GM13976 (cell line): ENCODE results near the gene KCNIP1.

ENCODE experiments used
- DNase-seq: peaks from one replicate; pipeline ENCODE4 v3.0.0; 2012; ENCODE audit warnings: low spot score
- CTCF ChIP-seq: IDR thresholded peaks from 2 replicates; pipeline ENCODE4 v1.5.1; 2012; ENCODE audit warnings: borderline replicate concordance, mild to moderate bottlenecking; ENCODE audit not compliant: insufficient read depth; ENCODE audit errors: extremely low read depth, missing control alignments, control extremely low read depth
- in situ Hi-C: fragments of 300-500 bp; cut with MboI; formaldehyde crosslinking; loops from one replicate; pipeline ENCODE4 v1.12.0; 2022; ENCODE audit warnings: low sequenced_read_pairs, mixed read lengths, inconsistent platforms; ENCODE audit not compliant: unreplicated experiment

Gene KCNIP1

GRCh38 chr5:170537451-170538095 is 33.8 kb downstream of the KCNIP1 start:
- TF ChIP-seq CTCF, result no peak
- no peak for DNase-seq
- in situ Hi-C loops, result no loop called here

GRCh38 chr5:170538096-170538465 is 34.3 kb downstream of the KCNIP1 start:
- TF ChIP-seq CTCF, result no peak
- no peak for DNase-seq
- in situ Hi-C loops, result no loop called here

GRCh38 chr5:170538696-170539586 is 35.1 kb downstream of the KCNIP1 start:
- DNase-seq, result no peak
- TF ChIP-seq CTCF, result no peak
- in situ Hi-C loops, result no loop called here

- DNase-seq, result no peak
- TF ChIP-seq CTCF, result no peak
- in situ Hi-C loops, result no loop called here
These were observed 36.5 kb downstream of the KCNIP1 start for GRCh38 chr5:170540271-170540670.

DNA sequence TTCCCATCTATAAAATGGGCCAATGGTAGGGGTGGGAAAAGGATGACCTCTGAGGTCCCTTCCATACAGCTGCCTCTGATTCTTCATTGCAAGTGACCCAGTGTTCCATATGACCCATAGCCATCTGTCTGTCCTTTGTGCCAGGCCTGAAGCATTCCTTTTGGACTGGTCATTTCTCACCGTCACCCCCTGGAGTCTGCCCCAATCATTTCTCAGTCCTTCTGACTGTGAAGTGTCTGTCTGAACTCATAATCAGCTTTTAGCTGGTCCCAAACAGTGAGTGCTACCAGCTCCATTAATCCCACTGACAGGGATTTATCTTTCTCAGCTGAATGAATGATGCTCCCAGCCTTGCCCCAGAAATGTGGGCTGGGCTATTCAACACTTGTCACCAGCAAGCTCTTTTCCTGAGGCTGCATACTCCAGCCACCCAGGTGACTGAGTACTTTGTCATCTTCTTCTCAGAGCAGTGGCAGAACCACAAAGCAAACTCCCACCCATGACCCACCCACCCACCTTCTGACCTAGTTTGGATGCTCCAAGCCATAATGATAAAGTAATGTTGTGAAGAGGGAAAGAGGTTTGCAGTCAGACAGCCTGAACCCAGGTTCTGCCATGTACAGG is 37.4 kb downstream of the KCNIP1 start:
- in situ Hi-C loops, result no loop called here
- TF ChIP-seq CTCF, result no peak
- no peak for DNase-seq

DNA sequence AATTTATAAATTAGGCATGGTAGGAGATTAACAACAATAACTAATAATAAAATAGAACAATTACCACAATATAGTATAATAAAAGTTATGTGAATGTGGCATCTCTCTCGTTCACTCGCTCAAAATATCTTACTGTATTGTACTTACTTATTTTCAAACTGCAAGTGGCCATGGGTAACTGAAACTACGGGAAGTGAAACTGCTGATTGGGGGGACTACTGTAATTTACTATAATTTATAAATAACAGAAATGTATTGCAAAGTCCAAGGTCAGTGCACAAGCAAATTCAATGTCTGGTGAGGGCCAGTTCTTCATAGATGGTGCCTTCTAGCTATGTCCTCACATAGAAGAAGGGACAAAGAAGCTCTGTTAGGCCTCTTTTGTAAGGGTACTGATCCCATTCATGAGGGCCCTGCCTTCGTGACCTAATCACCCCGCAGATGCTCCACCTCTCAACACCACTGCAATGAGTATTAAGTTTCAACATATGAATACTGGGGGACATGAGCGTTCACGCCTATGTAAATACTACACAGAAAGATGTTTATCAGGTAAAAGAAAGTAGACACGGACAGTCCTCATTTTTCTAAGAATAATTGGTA is 39.0 kb downstream of the KCNIP1 start:
- in situ Hi-C loops, result no loop called here
- no peak for TF ChIP-seq CTCF
- no peak for DNase-seq
